Kidney (tissue), 14 donors: ENCODE results near the gene CNOT8. TPM values are rescaled to one million over a fixed set of nuclear protein-coding genes. Genes with fewer than 3 reads are reported as not detected.

ENCODE experiments used
- DNase-seq, 5 donors: peaks; one replicate each; pipeline ENCODE4 v3.0.0-alpha.2; 2013 to 2020
- FAIRE-seq: peaks from 2 replicates; lab custom pipeline; 2012; peaks lifted over from hg19 to GRCh38; lab: Jason Lieb, UNC
- H3K27ac ChIP-seq, 2 donors: one replicate each; pipeline ENCODE4 v1.7.0; 2013; ENCODE audit warnings: low read depth in 2 of 2, low read length in 2 of 2, inconsistent platforms in 1 of 2
- H3K27me3 ChIP-seq: one replicate; pipeline ENCODE4 v1.7.1; 2013; ENCODE audit warnings: low read length, inconsistent platforms; ENCODE audit not compliant: control insufficient read depth, insufficient read depth
- H3K36me3 ChIP-seq, 3 donors: one replicate each; pipeline versions ENCODE4 v1.7.0 to v1.7.1; 2013; ENCODE audit warnings: low read length in 3 of 3, control low read depth in 1 of 3, inconsistent platforms in 1 of 3; ENCODE audit not compliant: insufficient read depth in 3 of 3, control insufficient read depth in 2 of 3
- H3K4me1 ChIP-seq, 3 donors: one replicate each; pipeline versions ENCODE4 v1.7.0 to v1.7.1; 2013; ENCODE audit warnings: low read length in 3 of 3, inconsistent platforms in 1 of 3, low read depth in 1 of 3; ENCODE audit not compliant: control insufficient read depth in 2 of 3, insufficient read depth in 2 of 3
- H3K4me3 ChIP-seq, 3 donors: one replicate each; pipeline versions ENCODE4 v1.7.0 to v1.8.1; 2013; ENCODE audit warnings: low read length in 3 of 3, control low read depth in 1 of 3, inconsistent platforms in 1 of 3
- H3K9ac ChIP-seq, 3 donors: one replicate each; pipeline versions ENCODE4 v1.7.0 to v1.7.1; 2013; ENCODE audit warnings: low read length in 3 of 3, control low read depth in 1 of 3, inconsistent platforms in 1 of 3
- H3K9me3 ChIP-seq, 3 donors: one replicate each; pipeline versions ENCODE4 v1.7.0 to v1.7.1; 2013; ENCODE audit warnings: low read length in 3 of 3, control low read depth in 1 of 3, inconsistent platforms in 1 of 3; ENCODE audit not compliant: control insufficient read depth in 2 of 3, insufficient read depth in 1 of 3
- intact Hi-C: fragments of 100-400 bp; cut with DNase I; formaldehyde crosslinking; loops from one replicate; pipeline ENCODE4 v1.11.1; 2022
- polyA plus RNA-seq: library from polyadenylated mRNA; stranded (reverse); fragments of 350-450 nt; fragmentation: Illumina TruSeq; extraction: RNeasy Lipid Tissue Mini Kit (QIAGEN cat#74804); gene quantifications from one replicate; pipeline ENCODE4 v1.2.3, GENCODE V29; 2014; ENCODE audit warnings: low read depth, low replicate concordance; ENCODE audit not compliant: insufficient read depth
- total RNA-seq: library from RNA; stranded (reverse); fragmentation: NEBNext Ultra II Directional; extraction: Animal tissue kit (Norgen Biotek cat#: 25700); gene quantifications from one replicate; pipeline ENCODE4 v1.2.1, GENCODE V29; 2021
- TF ChIP-seq, protein P1 (sequence below): IDR thresholded peaks from 3 replicates; pipeline ENCODE4 v1.5.1; 2012; ENCODE audit warnings: mild to moderate bottlenecking, moderate library complexity, borderline replicate concordance; ENCODE audit not compliant: insufficient read depth; ENCODE audit errors: extremely low read depth
- donor health status: control.
- donor health status: control.
- donor health status: control.
- donor health status: control.
- donor health status: control.
- donor health status: DM: yes; HTN: yes; CAD: no.
- donor health status: Normal renal cell carcinoma (clear cell type).

The CNOT8 gene
- total and polyA plus RNA-seq, 2 donors from 2014 or later = 28.4 to 40.4 TPM

DNA sequence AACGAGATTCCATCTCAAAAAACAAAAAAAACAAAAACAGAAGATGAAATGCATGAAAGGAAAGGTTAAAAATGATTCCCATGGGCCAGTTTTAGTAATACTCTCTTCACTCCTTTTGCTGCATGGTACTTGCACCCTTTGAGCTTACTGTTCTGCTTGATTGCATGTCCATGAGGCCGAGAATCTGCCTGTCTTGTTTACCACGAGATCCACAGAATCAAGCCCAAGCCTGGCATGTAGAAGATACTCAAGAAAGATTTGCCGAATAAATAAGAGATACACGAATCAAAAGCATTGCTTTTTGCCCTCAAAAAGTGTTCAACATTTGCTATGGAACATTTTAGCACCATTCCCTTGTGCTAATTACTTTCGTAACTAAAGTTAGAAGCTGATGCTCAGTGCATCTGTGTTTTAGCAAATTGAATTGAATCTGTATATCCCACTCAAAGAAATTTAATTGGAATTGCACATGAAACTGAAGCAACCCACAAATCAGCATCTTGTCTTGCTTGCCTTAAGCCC, 9.1 kb upstream of the CNOT8 start:
- Histone ChIP-seq H3K36me3 (no peaks in the 10 kb centered on the region), H3K9ac (peak overlapping the region in 2 of 3 donors; percentile 80 to 85), H3K27ac (peak overlapping the region in 1 of 2 donors; percentile 82), H3K9me3 (no peaks in the 10 kb centered on the region), H3K4me3 (peak overlapping the region; percentile 86 to 87 (median 87)), H3K27me3 (no peaks in the 10 kb centered on the region), H3K4me1 (peaks cover 0 to 13% (median 13%) of the 10 kb centered on the region in 3 donors)
- no peak for FAIRE-seq
- peak in 1 of 5 donors; percentile 43 for DNase-seq
- intact Hi-C loops = no loop called here
- TF ChIP-seq, protein P1, sequence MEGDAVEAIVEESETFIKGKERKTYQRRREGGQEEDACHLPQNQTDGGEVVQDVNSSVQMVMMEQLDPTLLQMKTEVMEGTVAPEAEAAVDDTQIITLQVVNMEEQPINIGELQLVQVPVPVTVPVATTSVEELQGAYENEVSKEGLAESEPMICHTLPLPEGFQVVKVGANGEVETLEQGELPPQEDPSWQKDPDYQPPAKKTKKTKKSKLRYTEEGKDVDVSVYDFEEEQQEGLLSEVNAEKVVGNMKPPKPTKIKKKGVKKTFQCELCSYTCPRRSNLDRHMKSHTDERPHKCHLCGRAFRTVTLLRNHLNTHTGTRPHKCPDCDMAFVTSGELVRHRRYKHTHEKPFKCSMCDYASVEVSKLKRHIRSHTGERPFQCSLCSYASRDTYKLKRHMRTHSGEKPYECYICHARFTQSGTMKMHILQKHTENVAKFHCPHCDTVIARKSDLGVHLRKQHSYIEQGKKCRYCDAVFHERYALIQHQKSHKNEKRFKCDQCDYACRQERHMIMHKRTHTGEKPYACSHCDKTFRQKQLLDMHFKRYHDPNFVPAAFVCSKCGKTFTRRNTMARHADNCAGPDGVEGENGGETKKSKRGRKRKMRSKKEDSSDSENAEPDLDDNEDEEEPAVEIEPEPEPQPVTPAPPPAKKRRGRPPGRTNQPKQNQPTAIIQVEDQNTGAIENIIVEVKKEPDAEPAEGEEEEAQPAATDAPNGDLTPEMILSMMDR = no peak

DNA sequence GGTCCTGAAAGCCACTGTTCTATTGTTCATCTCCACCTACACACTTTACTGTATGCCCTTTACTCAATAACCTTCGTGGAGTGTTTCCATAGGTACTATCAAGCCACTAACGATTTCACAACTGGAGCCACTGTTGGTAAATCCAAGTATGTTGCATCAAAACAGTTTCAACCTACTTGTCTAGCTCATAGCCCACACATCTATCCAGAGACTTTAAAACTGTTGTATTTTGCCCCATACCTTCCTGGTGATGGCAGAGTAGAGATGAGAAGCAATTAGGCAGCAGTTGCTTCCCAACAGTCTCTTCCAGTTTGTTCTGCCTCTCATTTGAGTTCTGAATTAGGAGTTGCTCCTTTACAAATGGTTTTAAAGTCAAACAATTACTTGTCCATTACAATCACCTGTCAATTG, 8.6 kb upstream of the CNOT8 start:
- Histone ChIP-seq H3K27ac (peak overlapping the region; percentile 10 to 82), H3K4me1 (peaks cover 0 to 13% (median 13%) of the 10 kb centered on the region in 3 donors), H3K4me3 (peak overlapping the region; percentile 86 to 87 (median 87)), H3K9ac (peak overlapping the region; percentile 80 to 90 (median 85)), H3K9me3 (no peaks in the 10 kb centered on the region), H3K36me3 (no peaks in the 10 kb centered on the region), H3K27me3 (no peaks in the 10 kb centered on the region)
- FAIRE-seq (no peak), DNase-seq (peak in 2 of 5 donors; percentile 66 to 71)
- intact Hi-C loops = no loop called here
- TF ChIP-seq, protein P1 = no peak

DNA sequence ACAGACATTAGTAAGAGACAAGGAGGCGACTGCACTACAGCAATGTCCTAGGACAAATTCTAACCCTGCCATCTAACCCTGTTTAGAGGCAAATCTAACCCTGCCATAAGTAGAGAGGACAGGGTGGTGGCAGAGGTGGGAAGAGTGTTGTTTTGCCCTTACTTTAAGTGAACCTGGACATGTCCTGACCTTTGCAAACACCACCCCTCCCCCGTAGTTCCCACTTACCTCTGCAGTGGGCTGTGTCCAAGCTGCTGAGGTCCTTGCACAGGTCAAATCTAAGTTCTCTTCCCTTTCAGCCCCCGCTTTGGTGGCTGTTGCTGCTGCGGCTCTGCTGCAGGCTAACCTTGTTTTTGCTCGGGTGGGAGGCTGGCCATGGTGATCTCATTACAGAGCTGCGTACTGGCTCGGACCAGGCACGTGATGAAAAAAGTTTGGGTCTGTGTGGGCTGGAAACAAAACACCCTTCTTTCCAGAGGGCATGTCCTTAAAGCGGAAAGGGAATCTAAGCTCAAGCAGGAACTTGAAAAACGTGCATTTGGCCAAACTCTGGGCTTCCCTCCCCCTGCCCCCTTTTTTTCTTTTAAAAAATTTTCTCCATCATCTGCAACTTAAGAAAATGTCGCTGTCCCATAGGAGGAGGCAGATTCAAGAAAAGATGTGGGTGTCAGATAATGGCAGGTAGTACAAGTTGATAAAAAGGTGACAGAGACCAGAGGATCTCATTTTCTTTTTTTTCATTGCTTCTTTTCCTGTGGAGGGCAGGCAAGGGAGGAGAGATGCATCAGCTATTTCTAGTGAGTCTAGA, 8.0 kb upstream of the CNOT8 start, which contains the start of gene FAXDC2:
TSS of gene FAXDC2 (minus strand) at position 349 of the 808 bp plus-strand sequence. CDS start 12,425 bp downstream, outside the sequence.
- Histone ChIP-seq H3K9ac (peak within 1 kb of the TSS; percentile 80 to 90 (median 85)), H3K27me3 (no peaks in the 10 kb centered on the region), H3K27ac (peak within 1 kb of the TSS; percentile 10 to 82), H3K4me1 (peaks cover 0 to 13% (median 13%) of the 10 kb centered on the region in 3 donors), H3K4me3 (peak within 1 kb of the TSS; percentile 86 to 87 (median 87)), H3K9me3 (no peaks in the 10 kb centered on the region), H3K36me3 (no peaks in the 10 kb centered on the region)
- DNase-seq (peak; percentile 89 to 97 (median 93)), FAIRE-seq (no peak)
- intact Hi-C loops = no loop called here
- TF ChIP-seq, protein P1 = no peak
